Activated T-cell treated with anti-CD3 and anti-CD28 coated beads, Interleukin-2, amount 50 U/mL, for 1 hour (primary cell): Measurements from ENCODE around the gene ATG16L2.
"Not testable (repeated sequence)": the region's sequence is repeated elsewhere in the genome, so short reads cannot be mapped to it uniquely, and the experiment has no call there.

Source experiments
- DNase-seq: peaks from one replicate; pipeline ENCODE4 v3.0.0-alpha.2; 2020

Gene ATG16L2

DNA sequence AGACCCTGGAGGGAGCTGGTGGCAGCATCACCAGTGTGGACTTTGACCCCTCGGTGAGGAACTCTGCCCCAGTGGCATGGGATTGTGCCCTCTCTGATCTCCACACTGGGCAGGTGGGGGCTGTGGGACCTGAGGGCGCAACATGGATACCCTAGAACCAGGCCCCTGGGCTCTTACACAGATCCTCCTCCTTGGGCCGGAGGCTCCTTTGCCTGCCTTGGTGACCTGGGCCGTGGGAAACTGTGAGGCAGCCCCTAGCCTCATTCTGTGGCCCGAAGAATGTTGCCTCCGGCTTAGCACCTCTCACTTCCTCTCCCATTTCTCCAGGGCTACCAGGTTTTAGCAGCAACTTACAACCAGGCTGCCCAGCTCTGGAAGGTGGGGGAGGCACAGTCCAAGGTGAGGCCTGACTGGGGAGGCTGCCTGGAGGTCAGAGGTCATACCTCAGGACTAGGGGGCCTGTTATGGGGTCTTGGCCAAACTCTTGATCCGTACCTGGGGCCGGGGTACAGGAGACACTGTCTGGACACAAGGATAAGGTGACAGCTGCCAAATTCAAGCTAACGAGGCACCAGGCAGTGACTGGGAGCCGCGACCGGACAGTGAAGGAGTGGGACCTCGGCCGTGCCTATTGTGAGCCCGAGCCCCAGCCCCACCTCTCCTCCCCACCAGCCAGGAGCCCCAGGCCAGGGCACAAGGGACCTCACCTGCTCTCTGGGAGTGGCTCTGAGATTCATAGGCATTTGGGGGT lies 12.2 kb downstream of the ATG16L2 start:
- no peak for DNase-seq

DNA sequence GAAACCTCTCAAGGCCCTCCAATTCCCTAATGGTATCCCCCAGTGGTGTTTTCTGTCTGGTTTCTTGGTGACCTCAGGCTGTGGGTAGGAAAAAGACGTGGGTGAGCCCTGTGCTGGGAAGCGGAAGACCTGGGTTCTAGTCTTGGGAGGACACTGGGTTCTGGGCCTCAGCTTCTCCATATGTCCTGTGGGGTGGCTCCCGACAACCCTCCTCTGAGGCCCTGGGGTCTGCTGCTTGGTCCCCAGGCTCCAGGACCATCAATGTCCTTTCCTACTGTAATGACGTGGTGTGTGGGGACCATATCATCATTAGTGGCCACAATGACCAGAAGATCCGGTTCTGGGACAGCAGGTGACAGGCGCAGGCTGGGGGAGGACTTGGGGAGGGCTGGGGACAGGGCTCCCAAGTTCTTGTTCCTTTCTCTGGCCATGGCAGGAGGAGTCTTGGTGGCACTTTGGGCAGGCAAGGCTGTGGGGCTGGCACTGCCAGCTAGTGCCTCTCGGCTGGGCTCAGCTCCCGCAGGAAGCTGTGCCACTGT lies 12.8 kb downstream of the ATG16L2 start:
- no peak for DNase-seq

DNA sequence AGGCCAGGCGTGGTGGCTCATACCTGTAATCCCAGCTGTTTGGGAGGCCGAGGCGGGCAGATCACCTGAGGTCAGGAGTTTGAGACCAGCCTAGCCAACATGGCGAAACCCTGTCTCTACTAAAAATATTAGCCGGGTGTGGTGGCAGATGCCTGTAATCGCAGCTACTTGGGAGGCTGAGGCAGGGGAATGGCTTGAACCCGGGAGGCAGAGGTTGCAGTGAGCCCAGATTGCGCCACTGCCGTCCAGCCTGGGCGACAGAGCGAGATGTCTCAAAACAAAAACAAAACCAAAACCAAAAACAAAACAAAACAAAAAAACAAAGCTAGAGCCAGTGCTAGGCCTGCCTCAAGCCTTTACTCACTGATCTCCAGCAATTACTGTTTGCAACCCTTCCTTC lies 13.4 kb downstream of the ATG16L2 start:
- DNase-seq: not testable (repeated sequence)

DNA sequence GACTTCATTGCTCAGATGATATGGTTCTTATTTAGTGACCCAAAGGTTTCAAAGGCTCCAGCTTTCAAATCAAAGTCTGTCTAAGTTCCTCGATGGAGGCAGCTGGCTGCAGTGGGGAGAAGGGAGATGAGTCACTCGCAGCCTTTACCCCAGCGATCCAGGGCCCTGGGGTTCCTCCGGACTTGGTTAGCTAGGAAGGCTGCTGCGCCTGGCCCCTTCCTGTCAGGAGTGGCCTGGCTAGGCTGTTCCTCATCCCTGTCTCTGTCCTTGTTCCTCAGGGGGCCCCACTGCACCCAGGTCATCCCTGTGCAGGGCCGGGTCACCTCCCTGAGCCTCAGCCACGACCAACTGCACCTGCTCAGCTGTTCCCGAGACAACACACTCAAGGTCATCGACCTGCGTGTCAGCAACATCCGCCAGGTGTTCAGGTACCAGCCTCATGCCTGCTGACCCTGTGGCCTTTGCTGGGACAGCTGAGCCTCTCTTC lies 13.9 kb downstream of the ATG16L2 start:
- no peak for DNase-seq

DNA sequence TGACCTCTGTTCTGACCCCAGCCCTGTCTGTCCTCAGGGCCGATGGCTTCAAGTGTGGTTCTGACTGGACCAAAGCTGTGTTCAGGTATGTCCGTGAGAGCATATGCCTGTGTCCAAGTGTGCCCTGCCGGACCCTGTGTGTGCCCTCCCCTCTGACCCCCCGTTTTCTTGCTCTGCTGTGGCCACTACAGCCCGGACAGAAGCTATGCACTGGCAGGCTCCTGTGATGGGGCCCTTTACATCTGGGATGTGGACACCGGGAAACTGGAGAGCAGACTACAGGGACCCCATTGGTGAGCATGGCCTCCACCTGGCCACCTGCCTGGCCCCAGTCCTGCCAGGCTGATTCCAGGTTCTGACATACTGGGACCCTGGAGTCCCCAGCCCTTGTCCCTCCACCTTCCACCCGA lies 14.5 kb downstream of the ATG16L2 start:
- DNase-seq: no peak

DNA sequence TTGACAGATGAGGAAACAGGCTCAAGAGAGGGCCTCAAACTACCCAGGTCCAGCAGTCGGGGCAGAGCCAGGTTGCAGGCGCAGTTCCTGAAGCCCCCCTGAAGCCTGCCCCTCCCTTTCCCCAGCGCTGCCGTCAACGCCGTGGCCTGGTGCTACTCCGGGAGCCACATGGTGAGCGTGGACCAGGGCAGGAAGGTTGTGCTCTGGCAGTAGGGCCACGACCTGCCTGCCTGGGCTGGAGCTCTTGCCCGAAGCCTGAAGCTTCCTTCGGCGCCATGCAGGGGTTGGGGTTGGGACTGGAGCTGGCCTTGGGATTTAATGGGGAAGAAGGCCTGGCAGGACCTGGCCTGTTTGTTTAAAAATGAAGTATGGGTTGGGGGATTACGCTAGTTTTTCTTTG lies 15.0 kb downstream of the ATG16L2 start:
- no peak for DNase-seq

DNA sequence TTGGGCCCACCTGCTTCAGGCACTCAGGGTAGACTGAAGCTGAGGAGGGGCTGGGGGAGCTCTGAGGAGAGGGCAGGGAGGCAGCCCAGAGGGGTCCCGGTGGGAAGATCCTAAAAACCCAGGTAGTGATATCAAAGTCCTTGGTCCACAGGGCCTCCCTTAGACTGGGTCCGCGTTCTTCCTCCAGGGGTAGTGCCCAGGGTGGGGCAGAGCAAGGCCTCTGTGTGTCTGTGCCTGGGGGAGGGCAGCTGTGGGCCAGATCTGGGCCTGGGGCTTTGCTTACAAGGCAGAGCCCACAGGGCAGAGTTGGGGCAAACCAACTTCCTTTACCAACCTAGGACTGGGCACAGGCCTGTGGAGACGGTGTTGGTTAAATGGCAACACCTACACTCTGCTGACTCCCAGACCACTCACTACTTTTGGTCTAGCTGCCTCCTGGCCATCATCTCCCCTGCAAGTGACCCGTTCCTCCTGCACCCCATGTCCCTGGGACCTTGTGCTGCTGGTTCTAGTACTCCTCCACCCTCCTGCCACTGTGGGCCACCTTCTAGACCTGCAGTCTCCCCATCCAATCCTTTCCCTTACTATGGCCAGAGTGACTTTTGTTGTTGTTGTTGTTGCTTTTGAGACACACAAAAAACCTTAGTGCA lies 15.8 kb downstream of the ATG16L2 start:
- no peak for DNase-seq

DNA sequence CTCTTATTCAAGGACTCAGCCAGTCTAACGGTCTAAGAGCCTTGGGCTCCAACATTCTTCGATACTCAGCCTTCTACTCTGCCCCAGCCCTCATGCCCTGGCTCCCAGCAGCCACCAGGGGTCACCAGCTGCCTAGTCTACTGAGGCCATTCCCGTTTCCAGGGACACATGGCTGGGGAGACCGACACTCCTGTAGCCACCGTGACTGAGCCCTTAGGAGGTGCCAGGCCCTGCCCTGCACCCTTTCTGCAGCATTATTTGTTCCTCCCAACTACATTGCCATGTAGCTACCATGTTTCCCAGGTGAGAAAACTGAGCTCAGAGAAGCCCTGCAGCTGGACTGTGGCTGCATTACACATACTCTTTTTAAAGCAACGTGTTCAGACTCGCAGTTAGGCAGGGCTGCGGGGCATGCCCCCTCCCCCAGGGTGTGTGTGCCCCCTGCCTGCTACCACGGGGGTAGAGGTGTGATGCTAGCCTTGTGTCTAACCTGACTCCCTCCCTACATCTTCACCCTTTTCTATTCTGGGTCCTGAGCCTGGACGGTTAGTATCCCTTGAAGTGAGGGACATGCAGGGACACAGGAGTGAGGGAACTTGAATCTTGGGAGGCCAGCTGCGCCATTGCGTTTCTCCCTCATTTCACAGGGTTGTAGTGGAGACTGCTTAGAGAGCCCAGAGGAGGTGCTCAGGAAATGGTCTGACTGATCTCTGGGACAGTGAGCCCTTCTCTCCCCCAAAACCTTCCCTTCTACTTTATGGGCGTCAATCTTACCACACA lies 17.5 kb downstream of the ATG16L2 start:
- DNase-seq: peak; percentile 62

DNA sequence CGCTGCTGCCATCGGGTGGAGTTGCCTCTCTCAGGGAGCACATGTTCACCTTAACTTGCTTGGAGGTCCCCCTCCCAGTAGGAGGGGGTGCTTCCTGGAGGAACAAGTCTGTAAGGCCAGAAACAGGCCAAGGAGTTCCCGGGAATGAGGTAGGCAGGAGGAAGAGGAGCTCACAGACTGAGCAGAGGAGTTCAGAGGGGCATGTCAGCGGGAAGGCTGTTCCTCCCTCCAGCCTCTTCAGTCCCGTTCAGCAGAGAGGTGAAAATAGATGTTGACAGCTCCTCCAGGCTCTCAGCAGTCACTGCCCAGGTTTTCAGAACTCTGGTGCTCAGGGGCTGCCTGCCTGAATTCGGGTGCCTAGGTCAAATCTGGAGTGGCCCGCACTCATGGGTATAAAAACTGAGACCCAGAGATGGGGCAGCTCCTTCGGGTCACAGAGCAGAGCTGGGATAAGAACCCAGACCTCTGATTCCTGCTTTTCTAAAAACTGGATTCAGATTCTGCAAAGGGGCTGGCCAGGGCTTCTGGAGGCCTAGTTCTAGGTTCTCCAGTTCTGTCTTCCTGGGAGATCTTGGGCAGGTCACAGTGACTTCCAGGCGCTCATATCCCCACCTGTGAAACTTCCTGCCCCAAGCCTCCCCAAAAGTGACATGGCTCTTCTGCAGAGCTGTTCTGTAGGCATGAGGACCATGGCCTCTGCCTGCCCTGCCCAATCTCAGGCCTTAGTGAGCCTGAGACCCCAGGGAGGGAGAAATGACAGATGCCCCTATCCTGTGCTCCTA lies 18.3 kb downstream of the ATG16L2 start:
- DNase-seq: no peak

DNA sequence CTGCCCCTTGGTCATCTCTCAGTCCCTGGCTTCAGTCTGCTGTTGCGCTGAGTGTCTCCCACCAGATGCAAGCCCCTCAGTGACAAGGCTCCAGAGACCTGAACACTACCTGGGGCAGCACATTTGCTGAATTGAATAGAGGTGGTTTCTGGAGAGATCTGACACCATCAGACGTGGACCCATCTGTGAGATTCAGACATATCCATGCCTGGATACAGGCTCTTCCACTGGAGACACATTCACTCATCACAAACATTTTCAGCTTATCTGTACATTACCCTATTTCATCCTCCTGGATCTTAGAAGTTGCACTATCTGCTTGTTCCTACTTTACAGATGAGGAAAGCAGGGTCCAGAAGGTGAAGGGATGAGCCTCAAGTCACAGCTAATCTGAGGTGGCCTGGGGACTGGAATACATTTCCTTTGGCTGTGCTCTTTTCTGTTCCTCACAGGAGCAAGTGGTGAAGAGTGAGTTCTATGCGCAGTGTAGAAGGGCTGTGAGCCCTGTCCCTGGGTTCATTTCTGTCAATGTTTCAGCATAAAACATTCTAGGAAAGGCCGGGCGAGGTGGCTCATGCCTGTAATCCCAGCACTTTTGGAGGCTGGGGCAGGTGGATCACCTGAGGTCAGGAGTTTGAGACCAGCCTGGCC lies 19.0 kb downstream of the ATG16L2 start:
- DNase-seq: no peak

DNA sequence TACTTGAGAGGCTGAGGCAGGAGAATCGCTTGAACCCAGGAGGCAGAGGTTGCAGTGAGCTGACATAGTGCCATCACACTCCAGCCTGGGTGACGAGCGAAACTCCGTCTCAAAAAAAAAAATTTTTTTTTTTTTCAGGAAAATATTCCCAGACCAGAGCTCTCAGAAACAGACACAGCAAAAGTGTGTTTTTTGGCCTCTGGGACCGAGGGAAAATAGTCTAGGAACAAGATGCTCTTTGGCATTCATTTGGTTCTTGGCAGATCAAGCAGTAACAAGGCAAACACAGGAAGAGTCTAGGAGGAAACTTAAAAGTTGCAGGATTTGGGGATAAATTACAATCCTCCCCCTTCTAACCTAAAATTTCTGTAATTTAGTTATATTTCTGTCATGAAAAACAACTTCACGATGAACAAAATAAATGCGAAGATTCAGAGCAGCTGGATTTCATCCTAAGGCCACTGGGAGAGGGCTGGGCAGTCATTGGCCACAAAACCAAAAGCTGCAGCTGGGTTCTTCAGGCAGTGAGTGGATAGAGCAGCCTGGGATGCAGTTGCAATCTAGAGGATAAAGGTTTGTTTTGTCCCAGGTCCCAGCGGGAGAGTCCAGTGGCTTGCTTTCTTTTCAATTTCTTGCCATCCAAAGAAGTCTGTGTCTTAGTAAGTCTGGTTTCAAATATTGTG lies 19.7 kb downstream of the ATG16L2 start:
- no peak for DNase-seq

DNA sequence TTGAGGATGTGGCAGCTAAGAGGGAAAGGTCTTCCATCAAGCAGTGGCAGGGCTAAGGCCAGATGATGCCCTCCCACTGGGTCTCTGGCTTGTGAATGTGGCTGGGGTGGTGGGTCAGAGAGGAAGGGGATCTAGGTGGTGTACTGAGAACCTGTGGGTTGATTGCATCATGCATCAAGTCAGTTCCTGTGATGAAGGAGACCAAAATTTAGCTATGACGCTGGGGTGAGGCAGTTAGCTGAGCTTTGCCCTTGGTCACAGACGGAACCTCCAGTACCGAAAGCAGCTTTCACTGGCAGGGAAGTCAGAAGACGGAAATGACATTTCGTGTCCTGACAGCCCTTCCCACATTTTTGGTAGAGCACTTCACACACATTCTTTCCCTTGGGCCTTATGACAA lies 20.7 kb downstream of the ATG16L2 start:
- DNase-seq: no peak

DNA sequence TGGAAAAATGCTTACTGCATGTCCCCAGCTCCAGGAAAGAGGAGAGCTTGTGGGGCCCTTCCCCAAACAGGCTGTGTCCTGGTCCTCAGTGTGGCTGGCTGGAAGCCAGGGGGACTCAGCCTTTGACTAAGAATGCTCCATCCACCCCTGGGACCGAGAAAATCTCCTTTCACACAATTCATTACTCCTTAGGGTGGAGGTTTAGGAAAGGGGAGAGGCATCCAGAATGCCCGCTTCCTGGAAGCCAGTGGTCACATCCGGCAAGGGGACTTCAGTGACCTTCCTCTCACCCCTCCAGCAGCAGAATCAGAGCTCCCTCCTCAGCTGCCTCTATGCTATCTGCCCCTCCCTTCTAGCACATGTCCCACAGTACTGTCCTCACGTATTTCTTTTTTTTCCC lies 21.9 kb downstream of the ATG16L2 start:
- no peak for DNase-seq

DNA sequence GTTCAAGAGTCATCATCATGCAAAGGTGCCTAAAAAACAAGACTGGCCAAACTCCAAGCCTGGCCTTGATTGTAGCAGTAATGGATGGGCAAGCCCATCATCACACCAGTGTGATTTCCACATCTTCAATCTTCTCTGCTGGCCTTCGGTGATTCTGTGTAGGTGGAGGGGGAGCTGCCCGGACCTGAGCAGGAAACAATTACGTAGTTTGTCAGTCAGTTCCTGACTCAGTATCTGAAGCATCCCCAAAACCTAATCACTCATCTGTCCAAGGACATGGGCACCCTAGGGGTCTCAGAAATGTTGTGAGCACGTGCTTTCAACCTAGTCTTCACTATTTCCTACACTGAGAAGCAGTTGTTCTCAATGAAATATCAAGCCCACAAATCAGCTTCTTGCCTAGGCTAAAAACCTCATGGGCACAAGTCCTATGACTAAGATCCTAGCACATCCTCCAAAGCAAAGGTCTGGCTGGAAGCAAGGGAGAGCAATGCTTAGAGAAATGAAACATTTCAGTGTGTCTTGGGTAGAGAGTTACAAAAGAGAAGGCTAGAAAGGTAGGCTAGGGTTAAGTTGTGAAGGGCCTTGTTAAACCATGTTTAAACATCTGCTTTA lies 24.6 kb downstream of the ATG16L2 start:
- DNase-seq: no peak

DNA sequence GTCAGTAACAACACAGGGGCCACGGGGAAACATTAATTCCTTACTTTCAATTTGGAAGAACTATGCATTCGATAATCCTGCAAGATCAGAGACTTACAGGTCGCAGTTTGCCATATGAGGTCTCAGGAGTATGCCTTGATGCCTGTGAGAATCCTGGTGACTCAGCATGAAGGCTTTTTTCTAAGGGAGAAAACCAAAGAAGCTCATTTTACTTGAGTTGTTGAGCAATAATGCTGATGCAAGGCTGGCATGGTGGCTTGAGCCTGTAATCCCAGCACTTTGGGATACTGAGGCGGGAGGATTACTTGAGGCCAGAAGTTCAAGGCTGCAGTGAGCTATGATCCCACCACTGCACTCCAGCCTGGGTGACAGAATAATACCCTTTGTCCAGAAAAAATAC lies 26.6 kb downstream of the ATG16L2 start:
- DNase-seq: no peak

DNA sequence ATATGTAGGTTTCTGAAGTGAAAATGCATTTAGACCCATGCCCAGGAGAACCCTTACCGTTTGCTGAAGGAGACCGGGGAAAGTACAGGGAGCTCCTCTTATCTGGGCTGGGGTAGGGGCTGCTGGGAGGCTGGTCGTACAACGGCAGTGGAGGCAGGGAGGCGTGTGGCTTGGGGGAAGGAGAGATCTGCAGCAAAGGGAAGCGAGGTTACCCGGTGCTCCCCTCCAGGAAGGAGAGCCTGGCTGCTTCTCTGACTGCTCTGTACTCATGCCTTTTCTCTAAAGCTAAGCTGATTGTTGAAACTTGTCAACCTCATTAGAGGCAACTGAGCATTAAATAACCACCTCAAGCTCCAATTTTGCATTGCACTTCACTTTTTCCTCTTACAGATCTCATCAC lies 27.2 kb downstream of the ATG16L2 start:
- no peak for DNase-seq

DNA sequence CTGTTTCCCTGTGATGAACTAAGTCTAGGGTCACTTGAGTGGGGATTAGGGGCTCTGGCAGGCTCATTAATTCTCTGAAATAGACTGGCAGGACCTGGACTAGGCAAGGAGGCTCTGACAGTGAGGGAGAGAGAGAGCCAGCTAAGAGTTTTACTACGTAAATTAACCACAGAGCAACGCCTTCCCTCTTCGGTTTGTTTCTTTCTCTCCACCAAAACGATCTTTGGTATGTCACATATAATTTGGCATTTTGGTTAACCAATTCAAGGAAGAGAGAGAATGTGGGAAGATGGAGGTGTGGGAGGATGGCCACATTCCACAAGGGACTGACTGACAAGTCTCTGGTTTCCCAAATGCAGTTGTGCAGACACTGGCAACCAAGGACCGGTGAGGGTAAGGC lies 27.9 kb downstream of the ATG16L2 start:
- no peak for DNase-seq

DNA sequence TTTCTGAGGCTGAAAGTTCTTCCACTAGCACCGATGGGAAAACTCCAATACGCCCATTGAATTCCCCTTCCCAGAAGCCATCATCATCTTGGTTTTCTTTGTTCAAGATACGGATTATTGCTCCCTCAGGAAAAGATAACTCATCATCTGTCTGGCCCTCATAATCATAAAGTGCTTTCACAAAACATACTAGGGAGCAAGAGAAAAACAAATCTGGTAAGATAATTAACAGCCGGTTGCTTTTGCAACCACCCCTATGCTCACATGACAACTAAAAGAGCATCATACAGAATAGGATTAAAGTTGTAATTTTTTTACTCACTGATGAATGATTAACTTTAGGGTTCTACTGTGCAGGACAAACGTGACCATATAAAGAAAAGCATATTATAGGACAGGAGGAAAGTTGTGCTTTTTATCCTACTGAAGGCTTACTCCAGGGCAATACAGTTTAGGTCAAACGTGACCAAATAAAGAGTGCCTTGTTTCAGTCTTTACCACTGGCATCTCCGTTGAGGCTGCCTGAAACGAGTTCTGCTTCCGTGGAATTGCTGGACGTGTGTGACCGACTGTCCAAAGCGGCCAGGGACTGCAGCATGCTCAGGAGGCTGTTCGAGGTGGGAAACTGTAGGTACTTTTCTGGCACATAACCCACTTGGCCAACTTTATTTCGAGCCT lies 28.6 kb downstream of the ATG16L2 start:
- DNase-seq: no peak

DNA sequence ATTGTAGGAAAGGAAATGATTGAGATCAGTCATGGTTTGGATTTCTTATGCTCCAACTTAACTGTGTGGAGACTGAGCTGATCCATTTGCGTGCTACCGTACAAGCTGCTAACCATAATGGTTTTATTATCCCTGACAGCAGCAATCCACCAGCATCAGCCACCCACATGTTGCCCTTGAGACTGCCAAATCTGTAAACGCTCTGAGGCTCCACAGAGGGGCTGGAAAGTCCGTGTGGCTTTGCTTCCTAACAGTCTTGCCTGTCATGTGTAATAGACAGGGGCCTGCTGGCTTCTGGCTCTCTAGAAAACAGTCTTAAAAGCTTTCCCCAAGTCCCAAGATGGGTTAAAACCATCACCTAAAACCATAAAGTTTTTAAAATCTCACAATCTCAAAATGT lies 30.1 kb downstream of the ATG16L2 start:
- DNase-seq: no peak

DNA sequence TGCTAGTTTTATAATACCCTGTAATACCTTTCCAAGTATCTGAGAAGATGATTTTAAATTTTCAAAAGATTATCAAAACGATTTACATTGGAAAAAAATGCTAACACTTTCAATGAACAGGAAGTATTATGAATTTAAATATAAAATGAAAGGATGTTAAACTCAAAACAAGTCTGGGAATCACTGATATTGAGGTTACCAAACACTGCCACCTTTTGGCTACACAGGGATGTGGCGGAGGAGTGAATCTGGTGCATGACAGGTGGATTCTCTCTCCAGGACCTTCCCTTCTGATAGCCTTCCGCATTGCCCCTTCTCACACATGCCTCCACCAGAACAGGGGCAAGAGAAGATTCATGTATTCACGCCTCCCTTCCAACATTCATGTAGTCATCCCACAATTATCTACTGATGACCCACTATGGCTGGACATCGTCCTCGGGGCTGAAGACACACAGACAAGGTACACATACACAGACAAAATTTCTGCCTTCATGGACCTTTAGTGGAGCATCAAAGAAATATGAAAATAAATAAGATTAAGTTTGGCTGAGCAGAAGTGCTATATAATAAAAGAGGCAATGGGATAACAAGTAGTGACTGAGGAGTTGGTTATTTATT lies 34.7 kb downstream of the ATG16L2 start:
- DNase-seq: no peak
